ENCODE data around the gene LHFPL3. TPM values are rescaled to one million over a fixed set of nuclear protein-coding genes. Genes with fewer than 3 reads are reported as not detected.

The LHFPL3 gene
- total RNA-seq, 4 donors from 2014 or later: not detected

- TF ChIP-seq, protein P1, sequence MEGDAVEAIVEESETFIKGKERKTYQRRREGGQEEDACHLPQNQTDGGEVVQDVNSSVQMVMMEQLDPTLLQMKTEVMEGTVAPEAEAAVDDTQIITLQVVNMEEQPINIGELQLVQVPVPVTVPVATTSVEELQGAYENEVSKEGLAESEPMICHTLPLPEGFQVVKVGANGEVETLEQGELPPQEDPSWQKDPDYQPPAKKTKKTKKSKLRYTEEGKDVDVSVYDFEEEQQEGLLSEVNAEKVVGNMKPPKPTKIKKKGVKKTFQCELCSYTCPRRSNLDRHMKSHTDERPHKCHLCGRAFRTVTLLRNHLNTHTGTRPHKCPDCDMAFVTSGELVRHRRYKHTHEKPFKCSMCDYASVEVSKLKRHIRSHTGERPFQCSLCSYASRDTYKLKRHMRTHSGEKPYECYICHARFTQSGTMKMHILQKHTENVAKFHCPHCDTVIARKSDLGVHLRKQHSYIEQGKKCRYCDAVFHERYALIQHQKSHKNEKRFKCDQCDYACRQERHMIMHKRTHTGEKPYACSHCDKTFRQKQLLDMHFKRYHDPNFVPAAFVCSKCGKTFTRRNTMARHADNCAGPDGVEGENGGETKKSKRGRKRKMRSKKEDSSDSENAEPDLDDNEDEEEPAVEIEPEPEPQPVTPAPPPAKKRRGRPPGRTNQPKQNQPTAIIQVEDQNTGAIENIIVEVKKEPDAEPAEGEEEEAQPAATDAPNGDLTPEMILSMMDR (IDR thresholded peaks at IDR 0.05; ENCODE audit: low read depth): no peak
Measured at GRCh38 chr7:104801022-104801421, 472.6 kb downstream of the LHFPL3 start.

- TF ChIP-seq, protein P1 (IDR thresholded peaks at IDR 0.05; ENCODE audit: low read depth): no peak
Measured at GRCh38 chr7:104803931-104804330, 475.5 kb downstream of the LHFPL3 start.

DNA sequence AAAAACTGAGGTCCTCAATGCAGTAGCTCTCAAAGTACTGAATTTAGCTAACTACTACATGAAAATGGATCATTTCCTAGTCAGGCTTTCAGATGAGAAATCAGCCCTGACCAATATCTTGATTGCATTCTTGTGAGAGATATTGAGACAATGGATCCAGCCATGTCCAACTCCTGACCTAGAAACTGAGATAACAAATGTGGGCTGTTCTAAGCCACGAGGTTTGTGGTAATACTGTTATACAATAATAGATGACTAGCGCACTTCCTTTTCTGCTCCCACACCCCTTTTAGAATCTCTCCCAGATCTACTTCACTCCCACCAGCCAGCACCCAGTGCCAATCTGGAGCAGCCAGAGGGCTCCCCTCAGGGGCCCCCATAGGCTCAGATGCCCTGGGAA, 476.3 kb downstream of the LHFPL3 start:
- TF ChIP-seq, protein P1 (IDR thresholded peaks at IDR 0.05; ENCODE audit: low read depth): no peak

GRCh38 chr7:104805449-104806317, 477.3 kb downstream of the LHFPL3 start:
- TF ChIP-seq, protein P1 (IDR thresholded peaks at IDR 0.05; ENCODE audit: low read depth): no peak

GRCh38 chr7:104807671-104808070, 479.3 kb downstream of the LHFPL3 start:
- TF ChIP-seq, protein P1 (IDR thresholded peaks at IDR 0.05; ENCODE audit: low read depth): no peak

- TF ChIP-seq, protein P1 (IDR thresholded peaks at IDR 0.05; ENCODE audit: low read depth): no peak
Measured at GRCh38 chr7:104809906-104810305, 481.5 kb downstream of the LHFPL3 start.

DNA sequence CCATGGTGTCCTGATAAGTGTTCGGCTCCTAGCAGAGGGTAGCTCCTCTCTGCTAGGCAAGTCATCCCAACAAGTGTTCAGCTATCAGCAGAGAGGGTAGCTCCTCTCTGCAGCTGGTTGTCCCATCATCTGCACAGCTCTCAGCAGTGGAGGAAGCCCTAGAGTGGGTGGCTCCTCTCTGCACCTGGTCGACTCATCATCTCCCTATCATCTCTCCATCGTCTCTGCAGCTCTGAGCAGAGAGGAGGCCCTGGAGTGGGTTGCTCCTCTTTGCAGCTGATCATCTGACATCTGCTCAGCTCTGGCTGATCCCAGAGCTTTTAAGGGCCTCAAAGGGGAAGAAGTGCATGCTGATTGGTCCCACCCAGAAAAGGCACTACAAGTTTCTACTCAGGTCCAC, 485.7 kb downstream of the LHFPL3 start:
- TF ChIP-seq, protein P1 (IDR thresholded peaks at IDR 0.05; ENCODE audit: low read depth): no peak

Data from subcutaneous adipose tissue (tissue), 4 donors.